Measurements from ENCODE around the gene PRDM16. TPM values are rescaled to one million over a fixed set of nuclear protein-coding genes. Genes with fewer than 3 reads are reported as not detected.

Gene PRDM16
- total RNA-seq, 1 experiment from 2014 or later, result 0.17 TPM

GRCh38 chr1:3130268-3130667, 61.3 kb downstream of the PRDM16 start:
- Histone ChIP-seq H2AFZ (ENCODE audit: low read length) (no peak overlapping the region), H3K27ac (ENCODE audit: insufficient read length, low read depth, low read length) (no peak overlapping the region), H3T11ph (ENCODE audit: low read length) (no peak overlapping the region), H3K4me2 (ENCODE audit: insufficient read depth, insufficient read length, low read length) (no peak overlapping the region), H4K5ac (ENCODE audit: insufficient read length, low read depth, low read length) (no peak overlapping the region), H4K20me1 (ENCODE audit: control insufficient read depth, insufficient read depth, insufficient read length) (no peaks in the 10 kb centered on the region), H2BK20ac (ENCODE audit: low read depth, low read length, poor library complexity, severe bottlenecking) (no peak overlapping the region), H4K91ac (ENCODE audit: insufficient read length, low read depth, low read length) (no peak overlapping the region), H3K9ac (ENCODE audit: extremely low read depth, insufficient read length, low read length) (no peak overlapping the region), H3K79me1 (ENCODE audit: insufficient read depth, low read depth, low read length, poor library complexity, severe bottlenecking) (no peaks in the 10 kb centered on the region), H3K14ac (ENCODE audit: insufficient read depth, low read length) (no peak overlapping the region; the same call in 1 of the 2 replicates), H3K18ac (ENCODE audit: insufficient read length, low read depth, low read length) (no peak overlapping the region), H4K8ac (replicated peaks; ENCODE audit: insufficient read length, low read depth, low read length) (no peak overlapping the region), H3K56ac (ENCODE audit: insufficient read length, low read depth, low read length) (no peak overlapping the region), H3K4me1 (ENCODE audit: insufficient read depth, low read length) (no peaks in the 10 kb centered on the region; the same call in 1 of the 2 replicates), H2BK120ac (ENCODE audit: low read depth, low read length, poor library complexity, severe bottlenecking) (no peak overlapping the region), H3K79me2 (ENCODE audit: insufficient read depth, low read length) (no peaks in the 10 kb centered on the region), H2BK15ac (ENCODE audit: low read depth, low read length) (no peak overlapping the region), H3K23ac (ENCODE audit: insufficient read length, low read depth, low read length) (no peak overlapping the region), H3K27me3 (ENCODE audit: insufficient read depth, low read length) (no peaks in the 10 kb centered on the region), H3K4ac (ENCODE audit: low read depth, low read length) (no peak overlapping the region), H2AK5ac (ENCODE audit: insufficient read length, low read length) (no peak overlapping the region), H3K23me2 (ENCODE audit: insufficient read length, low read depth, low read length, poor library complexity, severe bottlenecking) (no peaks in the 10 kb centered on the region), H3K9me3 (ENCODE audit: control insufficient read depth, low read depth, low read length) (no peaks in the 10 kb centered on the region), H2BK5ac (ENCODE audit: insufficient read length, low read length) (no peak overlapping the region), H2BK12ac (ENCODE audit: insufficient read length, low read depth, low read length) (no peak overlapping the region)
- H3K4me3 Mint-ChIP-seq, result no peak overlapping the region
- H3K9me3 Mint-ChIP-seq, result no peaks in the 10 kb centered on the region; a peak in 1 of 5 replicates
- DNase-seq, result no peak
- 0 out of 3 replicates have a peak, but pooled peaks have one; percentile 18 for TF ChIP-seq CTCF (conservative IDR thresholded peaks at IDR 0.05)
- peaks cover 3% of the 10 kb centered on the region; the same call in 1 of the 2 replicates for H3K27me3 Mint-ChIP-seq (ENCODE audit: low read depth)
- no CpG with 5 or more reads among the region's 13 CpGs for WGBS (ENCODE audit: extremely low coverage, insufficient read length, low lambda C conversion rate)
- H3K4me1 Mint-ChIP-seq, result peaks cover 13 to 18% of the 10 kb centered on the region in 2 experiments
- H3K36me3 Mint-ChIP-seq (ENCODE audit: insufficient read depth in 1 of 3, low read depth in 3 of 3), result no peaks in the 10 kb centered on the region
- no peak overlapping the region for H3K27ac Mint-ChIP-seq

All from H9 (cell line).